MCF 10A (cell line): ENCODE data around the gene NRXN3. TPM values are rescaled to one million over a fixed set of nuclear protein-coding genes. Genes with fewer than 3 reads are reported as not detected.

Experiments
- BruUV-seq: library from RNA; stranded (reverse); fragments of 400-500 nt; replicated peaks from 2 replicates; lab custom pipeline; 2021; lab: Mats Ljungman, UMichigan
- CTCF ChIA-PET: fragments of 300-600 bp; sonication (Branson Sonifier 250); formaldehyde crosslinking; extraction: SDS; loops from one replicate; lab custom pipeline; 2021; ENCODE audit warnings: antibody characterized with exemption, inconsistent platforms; lab: Yijun Ruan, JAX
- POLR2A ChIA-PET: fragments of 300-600, 350-650 bp; sonication (Branson Sonifier 250); formaldehyde crosslinking; extraction: SDS; loops from one replicate; lab custom pipeline; 2020; ENCODE audit warnings: antibody characterized with exemption, inconsistent platforms; lab: Yijun Ruan, JAX
- DNase-seq: peaks from one replicate; pipeline ENCODE4 v3.0.0-alpha.2; 2018; ENCODE audit not compliant: unreplicated experiment
- H3K27ac Mint-ChIP-seq: one replicate; pipeline ENCODE4 v1.8.0; 2022; ENCODE audit warnings: mild to moderate bottlenecking, low read depth, mixed read lengths; ENCODE audit not compliant: unreplicated experiment
- H3K27me3 Mint-ChIP-seq: one replicate; pipeline ENCODE4 v1.8.0; 2022; ENCODE audit warnings: mixed read lengths; ENCODE audit not compliant: insufficient read depth, unreplicated experiment
- H3K36me3 Mint-ChIP-seq: one replicate; pipeline ENCODE4 v1.8.0; 2022; ENCODE audit warnings: mild to moderate bottlenecking, moderate library complexity, mixed read lengths; ENCODE audit not compliant: insufficient read depth, unreplicated experiment
- H3K4me1 Mint-ChIP-seq: one replicate; pipeline ENCODE4 v1.8.0; 2022; ENCODE audit warnings: mixed read lengths; ENCODE audit not compliant: insufficient read depth, unreplicated experiment
- H3K4me3 Mint-ChIP-seq: one replicate; pipeline ENCODE4 v1.8.0; 2022; ENCODE audit warnings: mild to moderate bottlenecking, moderate library complexity, mixed read lengths; ENCODE audit not compliant: unreplicated experiment
- H3K9me3 Mint-ChIP-seq: one replicate; pipeline ENCODE4 v1.8.0; 2022; ENCODE audit warnings: mixed read lengths; ENCODE audit not compliant: unreplicated experiment
- CTCF ChIP-seq: fragments of 200-600 bp; IDR thresholded peaks from one replicate; pipeline ENCODE4 v1.8.0; 2022; ENCODE audit warnings: antibody characterized with exemption, mild to moderate bottlenecking; ENCODE audit not compliant: unreplicated experiment
- intact Hi-C: fragments of 100-400 bp; cut with micrococcal nuclease; formaldehyde crosslinking; loops from 2 replicates; pipeline ENCODE4 v1.14.1; 2022
- total RNA-seq: library from RNA; stranded (reverse); gene quantifications from 2 replicates; pipeline ENCODE4 v1.2.3, GENCODE V29; 2022

NRXN3 gene
- total RNA-seq, 1 experiment from 2014 or later: not detected

GRCh38 chr14:78595797-78596196 is 425.6 kb downstream of the NRXN3 start:
- H3K9me3 Mint-ChIP-seq: no peaks in the 10 kb centered on the region
- TF ChIP-seq CTCF: no peak
- H3K27ac Mint-ChIP-seq: no peak overlapping the region
- no peak overlapping the region for H3K4me3 Mint-ChIP-seq
- ChIA-PET POLR2A (no interaction called here), CTCF (interaction anchor here (0.6 to 5.8 kb wide), 5 partner anchors 10 to 781 kb away, joined by 3 to 52 read pairs (median 3); no protein-coding TSS in a partner anchor)
- intact Hi-C loops: no loop called here
- H3K4me1 Mint-ChIP-seq: no peaks in the 10 kb centered on the region
- no peak for DNase-seq
- BruUV-seq: no TSS peak
- H3K36me3 Mint-ChIP-seq: no peaks in the 10 kb centered on the region
- peaks cover 32% of the 10 kb centered on the region for H3K27me3 Mint-ChIP-seq

GRCh38 chr14:78598046-78598920 is 428.1 kb downstream of the NRXN3 start:
- H3K27ac Mint-ChIP-seq: no peak overlapping the region
- DNase-seq: peak; percentile 52
- CTCF ChIA-PET: interaction anchor here (0.6 to 5.8 kb wide), 44 partner anchors 8 to 1449 kb away, joined by 3 to 52 read pairs (median 4); no protein-coding TSS in a partner anchor
- no TSS peak for BruUV-seq
- H3K4me3 Mint-ChIP-seq: no peak overlapping the region
- POLR2A ChIA-PET: no interaction called here
- peak; percentile 91 for TF ChIP-seq CTCF
- no peaks in the 10 kb centered on the region for H3K36me3 Mint-ChIP-seq
- no peaks in the 10 kb centered on the region for H3K4me1 Mint-ChIP-seq
- no peaks in the 10 kb centered on the region for H3K9me3 Mint-ChIP-seq
- intact Hi-C loops: loop anchor here (1.0 to 2.0 kb wide), 3 partner anchors 239 to 943 kb away; no protein-coding TSS in a partner anchor
- H3K27me3 Mint-ChIP-seq: peaks cover 38% of the 10 kb centered on the region

GRCh38 chr14:78605025-78605762 is 435.0 kb downstream of the NRXN3 start:
- CTCF ChIA-PET: no interaction called here
- no peaks in the 10 kb centered on the region for H3K36me3 Mint-ChIP-seq
- H3K4me3 Mint-ChIP-seq: no peak overlapping the region
- H3K4me1 Mint-ChIP-seq: peaks cover 11% of the 10 kb centered on the region
- H3K27ac Mint-ChIP-seq: no peak overlapping the region
- POLR2A ChIA-PET: no interaction called here
- intact Hi-C loops: no loop called here
- BruUV-seq: no TSS peak
- TF ChIP-seq CTCF: no peak
- no peak for DNase-seq
- H3K9me3 Mint-ChIP-seq: no peaks in the 10 kb centered on the region
- peaks cover 12% of the 10 kb centered on the region for H3K27me3 Mint-ChIP-seq
